Measurements from ENCODE around the gene C10orf95.

DNA sequence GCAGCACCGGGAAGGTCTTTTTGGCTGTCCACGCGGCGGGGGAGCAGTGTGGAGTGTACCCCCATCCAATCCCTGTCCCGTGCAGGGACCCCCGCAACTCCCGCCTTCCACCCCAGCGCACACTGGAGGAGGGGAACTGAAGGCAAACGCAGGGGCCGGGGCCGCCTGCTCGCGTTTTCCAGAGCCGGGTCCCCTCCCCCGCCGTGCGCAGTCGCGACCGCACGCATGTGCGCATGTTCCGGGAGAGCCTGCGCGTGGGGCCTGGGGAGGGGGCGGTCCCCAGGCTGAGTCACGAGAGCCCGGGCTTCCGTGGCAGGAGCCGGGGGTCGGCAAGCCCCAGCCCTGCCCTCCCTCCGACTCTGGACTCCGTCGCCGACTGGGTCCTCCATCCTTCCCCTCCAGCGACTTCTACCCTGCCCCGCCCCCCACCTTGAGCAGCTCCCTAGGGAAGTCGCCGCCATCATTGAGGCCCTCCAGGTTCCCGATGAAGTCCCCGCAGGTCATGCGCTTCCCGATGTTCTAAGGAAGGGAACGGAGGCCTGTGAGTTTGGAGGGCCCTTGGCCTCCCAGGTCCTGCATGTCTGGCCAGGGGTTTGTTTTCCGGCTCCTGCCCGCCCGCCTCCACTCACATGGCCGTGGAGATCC, 40.8 kb downstream of the C10orf95 start:
- TF ChIP-seq POLR2A (IDR thresholded peaks at IDR 0.05), result no peak
- TF ChIP-seq, protein P1, sequence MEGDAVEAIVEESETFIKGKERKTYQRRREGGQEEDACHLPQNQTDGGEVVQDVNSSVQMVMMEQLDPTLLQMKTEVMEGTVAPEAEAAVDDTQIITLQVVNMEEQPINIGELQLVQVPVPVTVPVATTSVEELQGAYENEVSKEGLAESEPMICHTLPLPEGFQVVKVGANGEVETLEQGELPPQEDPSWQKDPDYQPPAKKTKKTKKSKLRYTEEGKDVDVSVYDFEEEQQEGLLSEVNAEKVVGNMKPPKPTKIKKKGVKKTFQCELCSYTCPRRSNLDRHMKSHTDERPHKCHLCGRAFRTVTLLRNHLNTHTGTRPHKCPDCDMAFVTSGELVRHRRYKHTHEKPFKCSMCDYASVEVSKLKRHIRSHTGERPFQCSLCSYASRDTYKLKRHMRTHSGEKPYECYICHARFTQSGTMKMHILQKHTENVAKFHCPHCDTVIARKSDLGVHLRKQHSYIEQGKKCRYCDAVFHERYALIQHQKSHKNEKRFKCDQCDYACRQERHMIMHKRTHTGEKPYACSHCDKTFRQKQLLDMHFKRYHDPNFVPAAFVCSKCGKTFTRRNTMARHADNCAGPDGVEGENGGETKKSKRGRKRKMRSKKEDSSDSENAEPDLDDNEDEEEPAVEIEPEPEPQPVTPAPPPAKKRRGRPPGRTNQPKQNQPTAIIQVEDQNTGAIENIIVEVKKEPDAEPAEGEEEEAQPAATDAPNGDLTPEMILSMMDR (IDR thresholded peaks at IDR 0.05), result no peak
- TF ChIP-seq EP300 (IDR thresholded peaks at IDR 0.05), result no peak

Data from ovary (tissue), 3 donors.